ENCODE data around the gene SYT7.
A peak's percentile ranks its signal among the peaks of the same experiment; 100 is the strongest.

The SYT7 gene

DNA sequence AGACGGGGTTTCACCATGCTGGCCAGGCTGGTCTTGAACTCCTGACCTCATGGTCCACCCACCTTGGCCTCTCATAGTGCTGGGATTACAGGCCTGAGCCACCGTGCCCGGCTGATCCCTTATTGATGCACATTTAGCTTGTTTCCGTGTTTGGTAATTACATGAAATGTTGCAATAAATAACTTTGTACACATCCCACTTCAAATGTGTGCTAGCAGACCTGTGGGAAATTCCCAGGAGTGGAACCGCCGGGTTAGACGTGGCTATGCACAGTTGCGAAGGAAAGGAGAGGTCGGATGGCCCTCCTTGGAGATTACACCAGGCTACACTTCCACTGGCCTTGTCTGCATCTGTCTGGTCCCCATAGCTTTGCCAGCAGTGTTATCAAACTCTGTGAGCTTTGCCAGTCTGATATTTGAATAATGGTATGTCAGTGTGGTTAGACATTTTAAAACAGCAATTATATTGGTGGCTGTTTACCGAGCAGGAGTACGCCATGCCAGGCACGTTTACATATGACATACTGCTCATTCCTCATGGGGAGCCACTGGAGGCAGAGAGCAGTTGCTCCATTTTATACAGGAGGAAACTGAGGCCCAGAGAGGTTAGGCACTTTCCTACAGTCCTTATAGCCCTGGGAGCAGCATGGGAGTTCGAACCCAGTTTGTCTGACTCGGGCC lies 27.2 kb upstream of the SYT7 start:
- DNase-seq = no peak

DNA sequence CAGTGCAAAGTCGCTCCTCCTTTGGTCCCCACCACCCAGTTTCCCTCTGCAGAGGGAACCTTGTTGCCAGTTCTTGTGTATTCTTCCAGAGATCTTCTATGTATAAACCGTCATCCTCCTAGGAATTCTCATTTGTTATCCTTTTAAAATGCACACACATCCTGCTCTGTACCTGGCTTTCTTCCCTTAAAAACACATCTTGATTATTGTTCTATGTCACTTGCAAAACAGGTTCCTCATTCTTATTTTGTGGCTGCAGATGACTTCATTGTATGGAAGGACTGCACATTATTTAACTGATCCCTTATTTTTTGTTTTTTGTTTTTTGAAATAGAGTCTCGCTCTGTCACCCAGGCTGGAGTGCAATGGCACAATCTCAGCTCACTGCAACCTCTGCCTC lies 26.6 kb upstream of the SYT7 start:
- DNase-seq = no peak

DNA sequence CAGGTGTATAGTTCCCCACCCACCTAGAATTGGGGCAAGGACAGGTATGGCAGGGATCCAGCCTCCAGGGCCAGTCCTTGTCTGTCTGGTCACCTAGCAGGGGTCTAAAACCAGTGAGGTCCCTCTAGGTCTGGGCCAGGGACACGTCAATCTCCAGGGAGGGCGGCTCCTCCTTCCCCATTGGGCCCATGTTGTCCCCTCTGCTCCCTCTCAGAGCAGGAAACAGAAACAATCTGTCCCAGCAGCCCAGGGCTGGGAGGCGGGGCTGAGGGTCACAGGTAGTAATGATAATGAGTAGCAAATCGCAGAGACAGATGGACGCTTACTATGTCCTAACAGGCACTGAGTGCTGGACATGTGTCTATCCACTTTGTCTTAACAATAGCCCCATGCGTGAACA lies 22.8 kb upstream of the SYT7 start:
- DNase-seq = no peak

DNA sequence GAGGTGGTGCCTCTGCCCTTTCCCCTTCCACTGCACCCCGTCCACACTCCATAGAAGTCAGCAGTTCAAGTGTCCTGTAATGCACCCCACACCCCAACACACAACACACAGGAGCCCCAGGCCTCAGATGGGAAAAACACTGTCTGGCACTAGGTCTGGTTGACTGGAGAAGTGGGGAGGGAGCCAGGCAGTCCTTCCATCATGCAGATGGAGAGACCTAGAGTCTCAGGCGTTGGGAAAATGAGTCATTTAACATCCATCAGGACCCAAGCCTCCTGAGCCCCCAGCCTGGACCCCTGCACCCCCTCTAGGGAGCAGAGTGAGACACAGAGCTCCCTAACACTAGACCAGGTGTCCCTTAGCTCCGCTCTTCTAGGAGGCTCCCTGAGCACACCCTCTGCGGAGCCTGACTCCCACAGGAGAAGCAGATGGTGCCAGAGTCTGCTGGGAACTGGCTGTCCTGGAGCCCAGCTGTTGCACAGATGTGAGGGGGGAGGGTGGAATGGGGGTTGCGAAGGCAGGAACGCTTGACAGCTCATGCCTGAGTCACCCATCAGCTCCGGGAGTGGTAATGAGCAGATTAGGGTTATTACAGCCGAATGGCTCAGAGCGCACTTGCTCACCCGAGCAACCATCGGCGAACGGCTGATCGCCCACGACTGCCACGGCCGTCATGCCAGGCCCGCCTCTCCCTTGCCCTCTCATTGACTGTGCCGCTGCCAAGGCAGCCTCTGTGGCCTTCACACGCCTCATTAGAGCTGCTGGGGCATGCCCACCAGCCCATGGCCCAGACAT lies 22.1 kb upstream of the SYT7 start:
- peak; percentile 77 for DNase-seq

DNA sequence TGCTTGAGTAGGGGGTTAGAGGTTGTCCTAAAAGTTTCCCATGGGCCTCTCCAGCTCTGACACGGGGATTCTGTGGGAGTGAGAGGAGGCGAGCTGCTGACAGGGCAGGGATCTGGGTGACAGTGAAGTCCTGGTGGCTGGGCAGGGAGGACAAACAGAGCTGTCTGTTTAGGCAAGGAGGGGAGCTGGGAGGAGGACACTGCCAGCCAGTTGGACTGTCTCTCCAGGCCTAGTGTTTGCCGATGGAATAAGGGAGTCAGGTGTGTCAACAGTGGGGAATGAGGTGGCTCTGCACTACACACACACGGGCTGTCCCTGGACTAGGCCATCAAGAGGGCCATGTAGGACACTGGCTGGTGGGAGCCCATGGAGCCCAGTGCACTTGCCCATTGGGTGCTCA lies 20.6 kb upstream of the SYT7 start:
- no peak for DNase-seq

DNA sequence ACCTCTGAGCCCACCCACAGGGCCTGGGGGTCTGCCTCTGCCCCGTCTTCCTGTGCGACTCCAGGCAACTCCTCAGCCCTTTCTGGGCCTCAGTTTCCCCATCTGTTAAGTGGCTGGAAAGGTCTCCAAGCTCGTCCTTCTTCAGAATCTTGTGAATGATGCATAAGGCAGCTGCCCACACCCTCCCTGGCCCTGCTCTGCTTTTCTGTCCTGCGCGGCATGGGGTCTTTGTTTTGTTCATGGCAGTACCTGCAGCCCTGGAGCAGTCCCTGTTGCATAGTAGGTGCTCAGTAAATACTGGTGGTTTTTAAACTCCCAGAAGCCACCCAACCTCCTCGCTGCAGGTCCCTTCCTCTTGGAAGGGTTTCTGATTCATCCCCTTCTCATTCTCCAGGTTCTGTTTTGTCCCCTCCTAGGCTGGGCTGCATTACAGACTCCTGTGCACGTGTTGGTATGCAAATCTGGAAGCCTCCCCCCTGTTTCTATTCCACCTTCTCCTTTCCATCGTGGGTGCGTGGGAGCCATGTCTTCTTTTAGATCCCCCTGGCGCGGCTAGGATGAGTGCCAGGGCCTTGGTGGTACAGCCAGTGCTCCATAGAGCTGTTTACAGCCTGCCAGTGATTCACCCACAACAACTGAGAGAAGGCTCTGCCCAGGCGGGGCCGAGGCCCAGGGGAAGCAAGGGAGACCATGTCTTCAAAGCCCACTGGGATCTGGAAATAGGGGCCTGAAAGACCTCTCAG lies 19.3 kb upstream of the SYT7 start:
- DNase-seq = no peak

DNA sequence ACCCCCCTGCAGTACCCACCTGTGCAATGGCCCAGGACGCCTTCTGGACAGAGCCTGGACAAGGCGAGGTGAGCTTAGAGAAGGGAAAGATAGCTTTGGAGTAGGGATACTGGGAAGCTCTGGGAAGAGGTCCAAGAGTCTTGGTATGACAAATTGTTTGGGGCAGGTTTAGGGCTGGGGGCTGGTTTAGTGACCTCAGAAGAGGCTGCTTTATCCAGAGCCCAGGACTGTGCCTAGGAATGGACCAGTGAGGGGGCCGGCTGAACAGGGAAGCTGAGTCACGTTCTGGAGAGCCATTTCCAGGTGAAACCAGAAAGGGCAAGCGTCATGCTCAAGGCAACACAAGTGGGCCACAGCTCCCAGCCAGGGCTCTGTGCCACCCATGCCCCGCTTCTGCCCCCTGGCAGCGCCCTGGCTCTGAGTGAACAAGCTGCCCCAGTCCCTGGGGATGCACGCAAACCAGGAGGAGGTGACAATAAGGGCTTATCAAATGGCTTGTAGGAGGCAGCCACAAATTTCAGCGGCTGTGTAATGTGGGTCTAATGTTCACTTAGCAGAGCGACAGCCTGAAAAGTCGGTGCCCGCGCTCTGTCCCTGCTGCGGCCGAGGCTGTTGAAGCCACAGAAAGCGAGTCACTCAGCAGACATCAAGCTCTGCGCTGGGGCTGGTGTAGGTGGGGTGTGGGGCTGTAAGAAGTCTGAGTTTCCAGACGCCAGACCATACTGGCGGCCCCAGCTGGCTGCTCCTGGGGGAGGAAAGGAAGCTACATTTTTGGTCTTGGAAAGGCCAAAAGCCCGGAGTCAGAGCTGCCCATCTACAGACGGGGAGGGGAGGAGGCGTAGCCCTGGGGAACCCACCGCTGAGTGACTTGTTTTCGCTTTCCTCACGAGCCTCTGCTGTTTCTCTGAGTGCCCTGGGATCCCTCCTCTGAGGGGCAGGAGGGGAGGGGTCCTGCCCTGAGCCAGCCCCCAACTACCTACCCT lies 18.3 kb upstream of the SYT7 start:
- DNase-seq = no peak

DNA sequence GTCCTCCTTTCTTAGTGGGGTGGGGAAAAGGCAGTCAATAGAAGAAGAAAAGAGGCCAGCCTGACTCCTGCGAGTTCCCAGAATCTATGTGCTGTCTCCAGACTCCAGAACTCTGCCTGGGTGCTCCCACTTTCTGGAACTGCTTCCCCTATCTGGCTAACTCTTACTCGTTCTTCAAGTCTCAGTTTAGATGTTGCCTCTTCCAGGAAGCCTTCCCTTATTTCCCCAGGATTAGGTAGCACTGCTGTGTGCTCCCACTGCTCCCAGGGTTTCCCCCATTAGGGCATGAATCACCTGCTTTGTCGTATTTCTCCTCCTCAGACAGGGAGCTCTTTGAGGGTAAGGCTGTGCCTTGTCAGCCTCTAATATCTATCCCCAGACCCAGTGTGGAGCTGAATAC lies 17.5 kb upstream of the SYT7 start:
- no peak for DNase-seq

DNA sequence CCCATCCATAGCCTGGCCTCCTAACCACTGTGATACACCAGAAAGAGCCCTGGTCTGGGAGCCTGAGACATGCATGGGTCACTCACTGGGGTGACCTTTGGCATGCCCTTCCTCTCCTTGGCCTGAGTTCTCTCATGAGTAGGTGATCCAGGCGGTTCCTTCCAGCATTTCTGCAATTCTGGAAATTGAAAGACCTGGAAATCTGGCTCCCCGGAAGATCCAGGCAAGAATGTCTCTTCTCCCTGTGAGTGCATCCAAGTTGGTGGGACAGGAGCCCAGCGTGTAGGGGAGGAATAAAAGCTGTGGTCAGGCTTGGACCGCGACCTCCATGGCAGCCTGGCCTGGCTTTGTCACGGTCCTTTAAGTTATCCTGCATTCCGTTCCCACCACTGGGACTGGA lies 16.1 kb upstream of the SYT7 start:
- no peak for DNase-seq

DNA sequence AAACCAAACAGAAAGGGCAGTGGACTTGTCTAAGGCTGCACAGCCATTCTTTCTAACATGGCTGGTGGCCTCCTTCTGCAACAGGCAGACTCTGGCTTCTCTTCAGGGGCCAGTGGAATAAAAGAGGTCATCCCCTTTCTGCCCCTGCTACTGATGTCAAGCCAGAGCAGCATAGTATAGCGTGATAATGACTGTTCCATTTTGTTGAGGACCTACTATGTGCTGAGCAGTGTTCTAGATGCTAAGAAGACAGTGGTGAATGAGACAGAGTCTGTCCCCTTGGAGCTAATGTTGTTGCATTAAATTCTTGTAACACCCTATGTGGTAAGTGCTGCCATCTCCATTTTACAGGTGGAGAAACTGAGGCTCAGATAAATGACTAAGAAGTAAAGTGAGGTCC lies 15.7 kb upstream of the SYT7 start:
- DNase-seq = no peak

DNA sequence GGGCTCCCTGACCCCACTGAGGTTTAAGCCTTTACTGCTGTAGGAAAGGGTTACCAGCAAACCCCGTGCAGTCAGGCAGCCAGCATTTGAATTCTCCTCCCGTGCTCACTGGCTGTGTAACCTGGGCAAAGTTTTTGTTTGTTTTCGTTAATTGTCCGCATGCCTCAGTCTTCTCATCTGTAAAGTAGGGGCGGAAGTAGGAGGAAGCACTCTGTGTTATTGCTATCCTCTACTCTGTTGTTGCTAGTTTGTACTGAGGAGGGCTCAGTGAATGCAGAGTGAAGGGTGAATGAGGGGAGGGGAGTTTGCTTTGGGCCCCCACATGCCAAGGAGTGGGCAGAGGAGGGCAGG lies 14.0 kb upstream of the SYT7 start:
- DNase-seq = no peak

DNA sequence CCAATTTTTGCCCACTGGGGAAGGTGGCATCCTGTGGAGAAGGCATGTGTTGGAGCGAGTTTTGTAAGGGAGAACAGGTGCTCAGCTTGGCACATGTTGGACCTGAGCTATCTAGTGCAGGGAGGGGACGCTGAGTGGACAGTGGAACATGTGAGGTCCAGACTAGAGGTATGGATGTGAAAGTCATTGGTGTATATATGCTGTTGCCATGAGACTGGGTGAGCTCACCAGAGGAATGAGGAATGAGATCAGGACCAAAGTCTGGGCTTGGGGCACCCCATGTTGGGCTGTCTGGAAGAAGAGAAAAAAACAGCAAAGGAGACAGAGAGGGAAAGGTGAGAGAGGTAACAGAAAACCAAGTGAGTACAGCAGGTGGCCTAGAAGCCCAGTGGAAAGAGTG lies 12.3 kb upstream of the SYT7 start:
- no peak for DNase-seq

DNA sequence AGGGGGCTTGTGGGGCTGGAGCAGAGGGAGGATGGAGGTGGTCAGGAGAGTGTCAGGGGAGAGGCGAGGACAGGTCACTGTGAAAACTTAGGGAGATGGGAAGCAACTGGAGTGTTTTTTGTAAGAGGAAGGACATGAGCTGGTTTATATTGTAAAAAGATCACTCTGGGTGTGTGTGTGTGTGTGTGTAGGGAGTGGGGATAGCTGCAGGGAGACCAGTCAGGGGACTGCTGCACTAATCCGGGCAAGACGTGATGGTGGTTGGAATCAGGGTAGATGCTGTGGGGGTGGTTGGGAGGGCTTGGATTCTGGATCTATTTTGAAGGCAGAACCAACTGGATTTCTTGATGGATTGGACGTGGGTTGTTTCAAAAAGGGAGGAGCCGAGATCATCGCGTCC lies 11.3 kb upstream of the SYT7 start:
- no peak for DNase-seq

DNA sequence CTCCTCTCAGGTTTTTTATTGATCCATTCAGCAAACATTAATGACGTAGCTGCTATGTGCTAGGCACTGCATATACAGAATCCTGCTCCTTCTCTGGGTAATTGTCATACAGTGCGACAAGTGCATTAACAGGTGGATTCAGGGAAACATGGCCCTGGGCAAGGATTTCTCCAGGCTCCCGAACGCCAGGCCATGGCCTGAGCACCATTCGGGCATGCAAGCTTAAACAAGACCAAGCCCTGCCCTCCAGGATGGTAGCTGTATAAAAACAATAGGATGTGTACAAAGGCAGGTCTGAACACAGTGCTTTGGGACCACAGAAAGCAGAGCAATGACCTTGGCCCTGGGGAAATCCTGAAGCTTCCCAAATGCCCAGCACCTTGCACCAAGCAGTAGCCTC lies 9.1 kb upstream of the SYT7 start:
- no peak for DNase-seq

DNA sequence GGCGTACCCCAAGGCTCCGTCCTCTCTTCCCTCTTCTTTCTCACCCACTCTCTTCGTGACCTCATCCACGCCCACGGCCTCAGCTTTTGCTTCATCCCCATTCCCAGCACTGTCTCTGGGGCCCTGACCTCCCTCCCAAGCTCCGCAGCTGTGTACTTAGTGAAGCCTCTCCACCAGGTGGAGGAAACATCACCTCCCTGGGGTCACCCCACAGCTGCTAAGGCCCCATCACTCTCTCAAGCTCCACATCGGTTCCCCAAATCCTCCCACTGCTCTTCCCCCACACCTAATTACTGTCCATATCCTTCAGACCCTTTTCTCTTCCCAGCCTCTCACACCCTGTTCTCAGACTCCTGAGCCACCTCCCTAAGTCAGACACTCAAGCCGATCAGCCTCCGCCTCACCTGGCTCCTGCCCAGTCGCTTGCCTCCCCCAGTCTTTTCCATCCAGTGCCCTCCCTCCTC lies 7.9 kb upstream of the SYT7 start:
- DNase-seq = peak; percentile 74

DNA sequence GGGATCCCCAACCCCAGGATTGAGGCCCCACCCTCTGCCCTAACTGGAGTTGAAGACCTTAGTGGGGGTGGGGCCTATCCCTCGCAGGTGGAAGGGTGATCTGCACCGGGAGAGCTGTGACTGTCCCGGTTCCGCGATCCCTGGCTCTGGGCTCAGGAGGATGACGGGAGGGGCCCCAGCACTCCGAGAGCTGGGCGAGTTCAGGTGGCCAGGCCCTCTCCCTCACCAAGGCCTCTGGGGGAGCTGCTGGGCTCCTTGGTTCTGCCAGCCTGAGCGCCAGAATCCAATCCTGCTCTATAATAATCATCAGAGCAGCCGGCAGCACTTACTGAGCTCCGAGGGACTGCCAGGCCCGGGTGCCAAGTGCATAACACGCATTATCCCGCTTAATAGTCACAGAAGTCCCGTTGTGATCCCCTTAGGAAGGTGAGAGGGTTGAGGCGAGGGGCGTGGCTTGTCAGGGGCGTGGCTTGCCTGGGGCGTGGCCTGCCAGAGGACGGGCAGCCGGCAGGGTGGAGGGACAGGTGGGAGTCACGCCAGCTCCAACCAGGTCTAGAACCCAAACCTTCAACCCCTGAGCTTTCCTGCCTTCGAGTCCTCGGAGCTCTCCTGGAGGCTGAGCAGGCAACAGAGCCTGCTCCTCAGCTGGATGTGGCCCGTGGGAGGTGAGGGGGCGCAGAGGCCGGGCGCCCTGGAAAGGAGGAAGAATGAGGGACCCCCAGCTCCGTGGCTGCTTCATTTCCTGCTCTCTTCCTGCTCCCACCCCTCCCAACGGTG lies 7.3 kb upstream of the SYT7 start:
- no peak for DNase-seq

DNA sequence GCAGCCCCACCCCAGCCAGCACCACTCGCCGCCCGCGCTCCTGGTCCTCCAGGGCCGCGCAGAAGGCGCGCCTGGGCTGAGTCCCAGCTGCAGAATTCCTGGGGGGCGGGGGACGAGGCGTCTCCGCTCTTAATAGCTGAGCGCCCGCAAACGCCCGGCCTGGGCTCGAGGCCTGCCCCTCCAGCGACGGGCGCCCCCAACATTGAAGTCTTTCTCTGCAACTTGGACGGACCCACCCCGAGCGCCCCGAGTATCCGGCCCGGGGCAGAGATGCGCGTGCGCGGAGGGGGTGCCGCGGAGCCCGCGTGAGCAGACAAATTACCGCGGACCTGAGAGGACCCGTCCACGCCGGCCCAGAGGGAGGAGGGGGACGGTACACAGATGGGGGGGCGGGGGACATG lies 6.7 kb upstream of the SYT7 start:
- DNase-seq = peak; percentile 71

DNA sequence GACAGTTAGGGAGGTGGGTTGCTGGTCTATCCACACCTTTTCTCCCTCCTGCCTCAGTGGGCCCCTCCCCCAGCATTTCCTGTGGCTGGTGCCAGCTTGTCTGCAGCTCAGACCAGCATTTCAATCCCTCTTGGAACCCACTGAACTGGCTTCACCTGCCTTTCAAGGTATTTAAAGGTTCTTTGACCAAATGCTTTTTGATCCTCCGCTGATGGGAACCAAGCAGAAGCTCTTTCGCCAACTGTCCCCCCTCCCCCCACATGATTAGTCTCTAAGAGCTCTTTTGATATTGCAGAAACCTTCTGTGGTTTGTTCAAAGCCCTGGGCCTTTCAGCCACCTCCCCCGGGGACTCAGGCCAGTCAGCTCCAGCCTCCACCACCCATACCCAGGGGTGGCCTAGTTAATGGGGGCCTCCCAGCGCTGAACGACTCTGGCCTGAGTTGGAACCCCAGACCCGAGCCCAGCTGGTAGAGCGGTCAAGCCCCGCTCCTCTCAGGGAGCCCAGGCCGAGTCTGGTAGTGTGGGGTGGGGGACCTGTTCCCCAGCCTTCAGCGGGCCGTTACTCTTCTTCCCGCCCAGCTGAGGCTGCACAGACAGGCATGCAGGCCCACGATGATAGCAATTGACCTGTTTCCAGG lies 6.0 kb upstream of the SYT7 start:
- DNase-seq = no peak

DNA sequence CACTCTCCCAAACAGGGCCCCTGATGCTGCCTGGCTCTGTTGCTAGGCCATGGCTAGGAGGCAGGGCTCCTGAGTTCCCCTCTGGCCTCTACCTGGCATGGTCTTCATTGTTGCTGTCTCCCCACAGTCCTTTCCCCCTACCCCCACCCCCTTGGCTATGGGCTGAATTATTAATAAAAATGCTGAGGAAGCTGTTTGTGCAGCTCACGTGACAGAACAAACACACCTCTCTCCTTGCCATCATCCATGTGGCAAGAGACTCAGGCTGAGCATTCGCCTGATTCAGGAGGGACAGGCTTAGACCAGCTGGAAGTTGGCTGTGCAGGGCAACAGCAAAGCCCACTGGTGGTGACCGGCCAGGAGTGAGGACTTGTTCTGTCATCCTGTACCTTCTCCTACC lies 4.2 kb upstream of the SYT7 start:
- no peak for DNase-seq

DNA sequence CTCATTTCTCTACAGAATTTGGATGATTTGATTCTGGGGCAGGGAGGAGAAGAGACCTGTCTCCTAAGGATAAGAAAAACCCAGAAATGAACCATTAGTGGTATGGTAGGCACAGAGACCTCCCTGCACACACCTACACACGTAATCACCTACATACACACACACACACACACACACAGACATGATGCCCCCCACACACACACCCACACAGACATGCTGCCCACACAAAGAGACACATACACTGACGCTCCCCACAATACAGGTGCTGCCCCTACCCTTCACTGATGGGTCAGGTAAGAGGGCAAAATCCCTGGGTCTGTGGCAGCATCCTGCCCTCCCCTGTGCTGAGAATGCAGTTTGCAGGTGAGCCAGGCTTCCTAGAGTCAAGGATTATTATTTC lies 1.1 kb upstream of the SYT7 start:
- DNase-seq = no peak

DNA sequence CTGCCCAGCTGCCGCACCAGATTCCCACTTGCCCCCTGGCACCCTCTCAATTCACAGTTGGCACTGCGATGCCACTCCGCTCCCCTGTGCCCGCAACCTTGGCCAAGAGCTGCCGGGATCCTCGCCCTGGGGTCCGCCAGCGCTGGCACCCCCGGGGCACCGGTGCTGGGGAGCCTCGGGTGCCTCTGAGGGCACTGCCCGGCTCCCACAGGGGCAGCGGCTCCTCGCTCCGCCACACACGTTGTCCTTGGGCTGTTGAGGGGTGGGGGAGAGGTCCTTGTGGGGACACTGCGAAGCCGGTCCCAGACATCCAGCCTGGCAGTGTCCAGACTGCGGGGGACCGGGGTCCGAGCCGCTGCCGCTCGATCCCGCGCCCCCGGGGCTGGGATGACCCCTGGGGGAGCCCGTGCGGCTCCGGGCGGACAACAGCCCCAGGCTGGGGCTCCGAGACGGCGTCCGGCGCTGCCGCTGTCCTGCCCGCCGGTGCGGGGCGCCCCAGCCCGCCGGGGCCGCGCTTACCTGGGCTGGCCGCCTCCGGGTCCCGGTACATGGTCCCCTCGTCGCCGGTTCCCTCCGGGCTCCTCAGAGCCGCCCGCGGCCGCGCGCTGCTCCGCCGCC lies 496 bp downstream of the SYT7 start:
- DNase-seq = no peak
